Measurements from ENCODE around the gene COL16A1. TPM values are rescaled to one million over a fixed set of nuclear protein-coding genes. Genes with fewer than 3 reads are reported as not detected.

Gene COL16A1
- total and polyA plus RNA-seq, 2 of the 13 experiments (the other 11 are each of a cell fraction or from before 2014, with no cell fraction given), result 4.3 to 12.2 TPM

GRCh38 chr1:31644560-31645273 lies 59.1 kb downstream of the COL16A1 start, which contains the start of gene PEF1 (continued):
- TF ChIP-seq, protein P1, sequence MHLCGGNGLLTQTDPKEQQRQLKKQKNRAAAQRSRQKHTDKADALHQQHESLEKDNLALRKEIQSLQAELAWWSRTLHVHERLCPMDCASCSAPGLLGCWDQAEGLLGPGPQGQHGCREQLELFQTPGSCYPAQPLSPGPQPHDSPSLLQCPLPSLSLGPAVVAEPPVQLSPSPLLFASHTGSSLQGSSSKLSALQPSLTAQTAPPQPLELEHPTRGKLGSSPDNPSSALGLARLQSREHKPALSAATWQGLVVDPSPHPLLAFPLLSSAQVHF (CRISPR knock-in tag; IDR thresholded peaks at IDR 0.05), result no peak
- no peak; the same call in 1 of the 2 replicates for TF ChIP-seq KMT2A (CRISPR knock-in tag; IDR thresholded peaks at IDR 0.05)
- TF ChIP-seq ZNF143 (CRISPR knock-in tag; IDR thresholded peaks at IDR 0.05), result no peak; the same call in 1 of the 2 replicates
- TF ChIP-seq ZFP62 (CRISPR knock-in tag; IDR thresholded peaks at IDR 0.05), result no peak
- 0 out of 2 replicates have a peak, but pooled peaks have one; percentile 49 for TF ChIP-seq ZNF607 (CRISPR knock-in tag; IDR thresholded peaks at IDR 0.05; ENCODE audit: borderline replicate concordance)
- no peak for TF ChIP-seq EHMT2 (IDR thresholded peaks at IDR 0.05; ENCODE audit: borderline replicate concordance, low read depth, low read length)
- peak; percentile 15 for TF ChIP-seq SKI (IDR thresholded peaks at IDR 0.05; ENCODE audit: partially characterized antibody)
- TF ChIP-seq ZNF318 (CRISPR knock-in tag; IDR thresholded peaks at IDR 0.05), result no peak
- TF ChIP-seq ZNF709 (CRISPR knock-in tag; IDR thresholded peaks at IDR 0.05), result 0 out of 2 replicates have a peak, but pooled peaks have one; percentile 63
- TF ChIP-seq ZNF451 (CRISPR knock-in tag; IDR thresholded peaks at IDR 0.05), result peak; percentile 86
- TF ChIP-seq TAF15 (IDR thresholded peaks at IDR 0.05; ENCODE audit: low read depth, low read length, poor library complexity, severe bottlenecking), result no peak
- TF ChIP-seq HNRNPL (IDR thresholded peaks at IDR 0.05; ENCODE audit: low read depth, low read length), result no peak
- no peak for TF ChIP-seq ZNF446 (CRISPR knock-in tag; IDR thresholded peaks at IDR 0.05)
- no peak for TF ChIP-seq MBD4 (IDR thresholded peaks at IDR 0.05; ENCODE audit: borderline replicate concordance, low read length)
- TF ChIP-seq ZBTB2 (CRISPR knock-in tag; IDR thresholded peaks at IDR 0.05; ENCODE audit: low read depth), result peak; percentile 66; the same call in 1 of the 2 replicates
- no peak for TF ChIP-seq ZNF614 (CRISPR knock-in tag; IDR thresholded peaks at IDR 0.05; ENCODE audit: borderline replicate concordance)
- TF ChIP-seq, protein P2, sequence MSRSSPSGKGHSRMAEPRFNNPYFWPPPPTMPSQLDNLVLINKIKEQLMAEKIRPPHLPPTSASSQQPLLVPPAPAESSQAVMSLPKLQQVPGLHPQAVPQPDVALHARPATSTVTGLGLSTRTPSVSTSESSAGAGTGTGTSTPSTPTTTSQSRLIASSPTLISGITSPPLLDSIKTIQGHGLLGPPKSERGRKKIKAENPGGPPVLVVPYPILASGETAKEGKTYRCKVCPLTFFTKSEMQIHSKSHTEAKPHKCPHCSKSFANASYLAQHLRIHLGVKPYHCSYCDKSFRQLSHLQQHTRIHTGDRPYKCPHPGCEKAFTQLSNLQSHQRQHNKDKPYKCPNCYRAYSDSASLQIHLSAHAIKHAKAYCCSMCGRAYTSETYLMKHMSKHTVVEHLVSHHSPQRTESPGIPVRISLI (CRISPR knock-in tag; IDR thresholded peaks at IDR 0.05; ENCODE audit: borderline replicate concordance), result no peak
- no peak for TF ChIP-seq EEA1 (CRISPR knock-in tag; IDR thresholded peaks at IDR 0.05; ENCODE audit: borderline replicate concordance)
